GM21723 (cell line): ENCODE results near the gene KLF3.
A peak's percentile ranks its signal among the peaks of the same experiment; 100 is the strongest.

Source experiments
- ATAC-seq: cut with Tn5 transposase; IDR thresholded peaks from one replicate; pipeline ENCODE4 v1.9.1; 2021; ENCODE audit warnings: mild to moderate bottlenecking, moderate library complexity; ENCODE audit not compliant: unreplicated experiment

Gene KLF3

DNA sequence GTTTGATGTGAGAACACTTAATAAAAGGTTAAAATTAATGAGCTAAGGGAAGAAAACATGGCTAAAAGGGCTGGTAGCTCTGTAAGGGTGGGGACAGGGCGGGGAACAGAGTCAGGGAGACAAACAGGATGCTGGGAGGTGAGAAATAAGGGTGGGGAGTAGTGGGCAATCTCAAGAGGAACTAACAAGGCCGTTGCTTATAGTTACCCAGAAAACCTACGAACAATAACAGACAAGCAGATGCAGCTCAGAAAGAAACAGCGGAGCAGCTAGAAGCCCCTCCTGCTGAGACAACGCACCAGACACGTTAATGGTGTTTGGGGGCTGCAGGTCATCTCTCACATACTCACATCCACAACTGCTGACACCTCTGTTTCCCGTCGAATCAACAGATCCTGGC is 9.7 kb upstream of the KLF3 start:
- ATAC-seq: no peak

GRCh38 chr4:38656111-38656510 is 7.9 kb upstream of the KLF3 start:
- ATAC-seq: no peak

DNA sequence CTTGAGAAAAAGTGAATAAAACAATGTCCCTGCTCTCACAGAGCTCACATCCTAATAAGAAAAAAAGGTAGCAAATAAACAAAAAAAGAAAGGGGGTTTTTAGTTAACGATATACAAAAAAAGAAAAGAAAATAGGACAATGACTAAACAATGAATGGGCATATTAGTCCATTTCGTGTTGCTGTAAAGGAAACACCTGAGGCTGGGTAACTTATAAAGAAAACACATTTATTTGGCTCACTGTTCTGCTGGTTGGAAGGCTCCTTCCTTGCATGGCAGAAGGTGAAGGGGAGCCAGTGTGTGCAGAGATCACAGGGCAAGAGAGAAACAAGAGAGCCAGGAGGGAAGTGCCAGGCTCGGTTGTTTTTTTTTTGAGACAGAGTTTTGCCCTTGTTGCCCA is 4.7 kb upstream of the KLF3 start:
- ATAC-seq: no peak

DNA sequence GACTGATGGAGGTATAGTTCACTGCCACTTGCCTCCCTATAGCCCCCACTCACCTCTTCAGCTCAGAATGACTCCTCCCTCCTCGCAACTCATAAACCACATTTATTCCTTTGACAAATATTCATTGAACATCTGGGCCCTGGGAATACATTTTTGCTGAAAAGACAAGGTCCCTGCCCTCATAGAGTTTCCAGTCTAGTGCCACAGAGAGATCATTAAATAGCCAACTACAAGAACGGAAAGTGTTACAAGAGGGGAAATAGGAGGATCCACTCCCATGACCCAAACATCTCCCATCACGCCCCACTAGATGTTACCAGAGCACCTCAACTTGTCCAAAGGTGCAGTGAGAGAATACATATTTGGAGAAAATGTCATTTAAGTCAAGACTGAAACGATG is 3.2 kb upstream of the KLF3 start:
- ATAC-seq: no peak

GRCh38 chr4:38661371-38661770 is 2.6 kb upstream of the KLF3 start:
- no peak for ATAC-seq

DNA sequence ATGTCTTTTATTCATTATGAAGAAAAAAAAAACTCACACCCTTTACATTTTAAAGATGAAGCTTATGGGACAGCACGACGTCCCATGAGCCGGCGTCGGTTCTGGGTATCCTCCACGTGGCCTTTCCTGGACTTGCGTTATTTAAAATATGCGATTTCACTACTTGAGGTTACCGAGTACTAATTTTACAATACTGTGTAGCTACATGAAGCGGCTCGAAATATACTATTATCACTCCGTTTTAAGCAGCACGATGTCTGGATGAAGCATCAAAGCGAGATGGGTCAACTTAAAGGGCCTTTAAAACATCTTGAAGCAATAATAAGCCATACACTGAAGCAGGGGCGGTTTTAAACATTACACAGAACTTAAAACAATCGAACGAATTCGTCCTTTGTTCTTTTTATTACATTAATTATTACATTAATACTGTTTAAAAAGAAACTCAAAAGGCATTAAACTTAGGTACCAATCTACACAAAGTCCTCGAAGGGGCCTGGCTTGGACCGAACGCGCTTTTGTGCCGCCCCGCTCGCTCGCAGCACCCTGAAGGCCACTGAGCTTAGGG is 1.4 kb upstream of the KLF3 start:
- ATAC-seq: no peak

DNA sequence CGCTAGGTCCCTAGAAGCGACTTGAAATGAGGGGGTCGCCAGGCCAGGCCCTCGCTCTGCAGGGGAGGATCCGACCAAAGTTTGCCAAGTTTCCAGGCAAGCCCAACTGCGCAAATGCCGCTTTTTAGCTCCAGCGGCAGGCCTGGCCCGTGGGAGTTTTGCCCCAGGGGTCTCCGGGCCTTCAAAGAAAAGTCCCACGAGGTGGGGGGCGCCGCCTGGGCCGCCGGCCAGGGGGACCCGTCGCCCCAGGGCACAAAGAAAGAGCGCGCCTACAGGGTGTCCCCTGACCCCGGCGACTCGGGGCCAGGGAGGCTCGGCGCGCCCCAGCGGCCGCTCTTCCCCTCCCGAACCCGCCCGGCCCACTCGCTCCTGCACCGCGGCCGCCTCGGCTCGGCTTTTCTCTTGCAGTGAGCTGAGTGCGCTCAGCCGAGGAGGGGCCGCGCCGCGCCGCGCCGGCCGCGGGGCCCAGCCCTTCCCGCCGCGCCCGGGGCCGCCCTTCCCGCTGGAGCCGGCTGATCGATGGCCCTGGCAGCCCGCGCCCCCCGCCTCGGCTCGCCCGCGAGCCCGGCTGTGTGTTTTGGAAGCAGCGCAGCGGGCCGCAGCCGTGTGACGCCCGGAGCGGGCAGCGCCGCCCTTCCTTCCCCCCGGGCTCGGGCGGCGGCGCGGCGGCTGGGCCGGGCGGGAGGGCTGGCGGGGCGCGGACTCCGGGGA is 754 bp upstream of the KLF3 start:
- ATAC-seq: peak; percentile 43

DNA sequence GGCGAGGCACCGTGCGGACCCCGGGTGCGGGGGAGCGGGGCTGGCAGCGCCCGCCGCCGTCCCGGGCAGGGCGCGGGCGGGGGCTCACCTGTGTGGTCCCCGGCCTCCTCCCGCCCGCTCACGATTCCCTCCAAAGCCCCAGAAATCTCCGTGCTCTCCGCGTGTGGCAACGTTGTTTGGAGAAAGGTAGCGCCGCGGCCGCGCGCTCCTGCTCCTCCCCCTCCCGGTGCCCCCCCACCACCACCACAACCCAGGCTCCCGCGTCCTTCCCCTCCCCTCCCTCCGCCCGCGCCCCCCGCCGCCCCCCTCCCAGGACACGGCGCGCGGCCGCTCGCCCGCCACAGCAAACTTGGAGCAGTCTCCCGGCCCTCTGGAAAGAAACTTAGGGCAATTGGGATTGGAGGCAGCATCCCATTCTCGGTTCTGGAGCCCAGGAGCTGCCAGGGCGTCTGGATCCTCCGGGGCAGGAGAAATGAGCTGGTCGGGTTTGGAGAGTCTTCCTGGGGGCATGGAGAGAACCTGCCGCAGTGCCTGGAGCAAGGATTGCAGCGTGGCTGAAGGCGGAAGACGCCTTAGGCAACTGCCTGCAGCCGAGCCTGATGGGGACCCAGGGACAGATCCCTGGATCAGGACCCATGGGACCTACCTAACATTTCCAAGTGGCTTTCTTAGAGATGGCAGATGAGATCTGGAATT is 855 bp downstream of the KLF3 start:
- ATAC-seq: no peak

- no peak for ATAC-seq
Measured at GRCh38 chr4:38665551-38666411, 1.8 kb downstream of the KLF3 start.

DNA sequence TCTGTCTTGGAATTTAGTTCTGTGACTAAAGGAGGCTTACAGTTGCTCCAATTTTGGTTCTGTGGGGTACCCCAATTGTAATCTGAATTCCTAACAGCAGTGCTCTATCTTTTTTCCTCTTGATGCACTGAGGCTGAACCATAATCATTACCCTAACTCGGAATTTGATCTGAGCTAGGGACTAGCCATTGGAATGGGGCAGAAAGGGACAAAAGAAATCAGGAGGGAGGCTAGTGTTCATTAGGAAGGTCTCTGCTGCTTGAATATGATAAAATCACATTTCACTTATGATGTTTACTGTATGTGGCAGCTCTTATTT is 2.7 kb downstream of the KLF3 start:
- ATAC-seq: no peak

DNA sequence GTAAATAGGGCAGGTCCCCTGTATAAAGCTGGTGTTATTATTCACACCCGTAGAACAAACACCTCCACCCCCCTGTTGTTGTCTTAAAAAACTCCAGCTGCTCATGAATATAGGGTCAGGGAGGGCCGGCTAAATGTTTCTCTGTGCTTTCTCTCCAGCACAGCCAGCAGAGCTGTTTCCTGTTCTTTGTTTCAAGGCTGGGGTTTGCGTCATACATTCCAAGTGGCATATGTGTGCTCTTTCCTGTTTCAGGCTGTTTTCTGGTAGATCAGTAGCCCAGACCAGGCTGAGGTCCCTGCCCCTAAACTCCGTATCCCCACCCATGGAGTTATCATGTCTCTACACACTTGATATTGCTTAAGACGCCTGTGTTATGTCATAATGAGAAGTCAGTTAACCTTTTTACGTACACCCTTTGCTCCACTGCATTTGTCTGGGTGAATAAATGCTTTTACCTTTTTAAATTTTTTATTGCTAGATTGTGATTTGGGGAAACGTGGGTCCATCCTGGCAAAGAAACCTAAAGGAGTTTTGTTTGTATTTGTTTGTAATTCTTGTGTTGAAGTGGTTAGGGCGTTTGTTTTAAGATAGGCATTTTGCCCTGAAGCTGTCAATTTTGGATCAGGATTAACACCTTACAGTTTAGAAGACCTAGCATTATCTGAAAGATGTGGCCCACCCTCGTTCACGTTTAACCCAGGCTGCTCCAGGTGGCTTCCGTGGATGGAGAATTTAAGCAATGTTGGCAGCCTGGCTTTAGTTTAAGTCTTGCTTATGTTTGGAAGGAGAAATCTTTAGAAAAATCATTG is 3.3 kb downstream of the KLF3 start:
- ATAC-seq: no peak

DNA sequence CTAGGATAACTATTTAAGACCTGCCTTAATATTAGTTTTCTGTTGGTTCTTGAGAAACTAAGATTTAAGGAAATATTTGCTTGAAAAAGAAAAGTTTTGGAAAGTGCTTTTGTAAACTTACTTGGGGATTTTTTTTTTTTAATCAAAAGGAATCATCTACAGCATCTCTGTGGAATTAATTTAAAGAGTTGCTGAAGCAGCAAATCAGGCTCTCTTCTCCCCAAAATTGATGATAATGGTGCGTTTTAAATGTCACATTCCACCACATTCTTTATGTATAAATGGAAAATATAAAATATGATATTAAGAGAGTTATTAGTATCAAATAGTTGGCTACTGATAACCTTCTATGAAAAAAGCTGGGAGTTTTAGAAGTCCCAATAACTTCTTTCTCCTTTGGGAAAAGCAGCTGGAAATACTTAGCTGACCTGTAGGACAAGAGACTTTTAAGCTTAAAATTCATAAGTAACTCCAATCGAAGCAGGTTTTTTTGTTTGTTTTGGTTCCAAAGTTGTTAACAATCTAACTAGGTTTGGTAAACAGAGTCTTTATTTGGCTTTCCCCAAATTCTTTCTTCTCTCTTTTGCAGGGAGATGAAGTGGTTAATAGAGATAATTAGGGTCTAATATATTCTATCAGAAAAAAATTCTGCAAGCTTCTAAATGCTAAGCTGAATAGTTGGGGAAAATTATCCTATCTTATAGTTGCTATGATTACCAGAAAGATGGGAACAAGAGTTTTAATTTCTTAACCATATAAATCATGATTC is 4.4 kb downstream of the KLF3 start:
- ATAC-seq: no peak

- no peak for ATAC-seq
Measured at GRCh38 chr4:38669208-38669607, 5.2 kb downstream of the KLF3 start.

DNA sequence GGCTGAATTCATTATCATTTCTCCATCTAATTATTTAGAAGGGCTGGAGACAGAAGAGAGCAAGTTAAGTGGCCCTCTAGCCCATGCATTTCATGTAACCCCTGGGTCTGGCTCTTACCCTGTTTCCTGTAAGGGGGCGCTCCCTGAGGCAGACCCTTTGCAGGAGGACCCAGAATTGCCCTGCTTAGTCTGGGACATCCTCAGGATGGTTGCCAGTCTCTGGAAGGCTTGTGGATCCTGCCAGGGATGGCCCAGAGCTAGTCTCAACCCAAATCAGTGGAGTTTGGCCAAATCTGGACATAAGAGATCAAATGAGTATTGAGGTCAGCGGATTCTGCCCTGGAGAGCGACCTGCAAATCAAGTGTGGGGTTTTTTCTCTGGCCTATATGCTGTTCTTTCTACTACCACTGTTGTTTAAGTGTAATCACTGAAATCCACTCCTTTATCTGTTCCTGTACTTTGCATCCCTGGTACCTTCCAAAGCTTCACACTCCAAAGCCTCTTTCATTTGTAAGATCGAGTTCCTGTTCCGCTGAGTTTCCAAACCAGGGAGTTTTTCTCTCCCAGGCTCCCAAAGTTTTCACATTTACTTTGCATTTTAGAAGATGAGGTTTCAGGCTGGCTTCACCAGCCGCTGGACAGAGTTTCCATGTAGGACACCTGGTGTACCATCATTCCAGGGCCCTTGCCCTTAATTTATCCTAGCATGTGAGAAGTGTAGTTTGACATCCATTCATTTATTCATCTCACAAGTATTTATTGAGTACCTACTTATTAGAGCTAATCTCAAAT is 6.3 kb downstream of the KLF3 start:
- ATAC-seq: no peak

GRCh38 chr4:38670939-38671591 is 7.1 kb downstream of the KLF3 start:
- ATAC-seq: peak; percentile 41

DNA sequence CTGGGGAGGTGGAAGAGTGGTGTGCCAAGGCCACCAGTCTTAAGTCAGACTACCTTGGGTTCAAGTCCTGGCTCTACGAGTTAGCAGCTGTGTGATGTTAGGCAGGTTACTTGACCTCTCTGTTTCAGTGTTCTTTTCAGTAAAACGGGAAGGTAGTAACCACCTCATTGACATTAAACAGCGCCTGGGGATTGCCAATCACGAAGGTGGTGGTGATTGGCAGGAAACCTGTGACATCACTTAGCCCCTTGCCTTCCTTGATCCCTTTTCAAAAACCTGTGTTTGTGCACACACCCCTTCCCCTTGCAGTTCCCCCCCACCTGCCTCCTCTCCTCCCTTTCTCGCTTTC is 7.6 kb downstream of the KLF3 start:
- no peak for ATAC-seq

DNA sequence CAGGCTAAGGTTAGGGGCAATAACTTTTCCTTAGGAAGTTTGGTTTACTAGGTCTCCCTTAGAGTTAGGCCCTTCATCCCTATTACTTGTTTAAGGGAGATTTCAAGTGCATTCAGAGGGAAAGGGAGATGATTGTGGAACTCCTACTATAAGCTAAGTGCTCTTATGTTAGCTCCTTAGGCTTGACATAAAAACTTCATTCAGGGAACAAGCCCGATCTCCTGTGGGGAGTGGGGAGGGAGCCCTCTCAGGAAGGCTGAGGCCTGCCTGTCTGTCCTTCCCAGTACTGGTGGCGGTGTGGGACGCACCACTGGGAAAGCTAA is 8.0 kb downstream of the KLF3 start:
- no peak for ATAC-seq

GRCh38 chr4:38672397-38673129 is 8.6 kb downstream of the KLF3 start:
- no peak for ATAC-seq
